Stimulated activated naive CD4-positive, alpha-beta T cell (primary cell): ENCODE measurements around the gene ZNF730.
"Not testable (repeated sequence)": the region's sequence is repeated elsewhere in the genome, so short reads cannot be mapped to it uniquely, and the experiment has no call there.

Experiments
- DNase-seq, 6 experiments: peaks; one replicate each; lab custom pipeline; 2025; lab: John Stamatoyannopoulos, UW

ZNF730 gene

GRCh38 chr19:23116802-23117571, at the start of gene ZNF730:
ZNF730 (plus strand) TSS chr19:23117025; CDS start chr19:23117174, 149 bp downstream.
- peak in 4 of 6 experiments; percentile 11 to 47 (median 14) for DNase-seq

GRCh38 chr19:23070353-23071146, 46.3 kb upstream of the ZNF730 start:
- DNase-seq = no peak

- no peak for DNase-seq
Measured at GRCh38 chr19:23071147-23071511, 45.7 kb upstream of the ZNF730 start.

- no peak for DNase-seq
Measured at GRCh38 chr19:23075031-23075733, 41.6 kb upstream of the ZNF730 start.

GRCh38 chr19:23077776-23078175, 39.0 kb upstream of the ZNF730 start:
- DNase-seq = not testable (repeated sequence)

- DNase-seq = no peak
Measured at GRCh38 chr19:23093832-23094231, 23.0 kb upstream of the ZNF730 start.

- no peak for DNase-seq
Measured at GRCh38 chr19:23095418-23095817, 21.4 kb upstream of the ZNF730 start.

GRCh38 chr19:23098286-23098685, 18.5 kb upstream of the ZNF730 start:
- no peak for DNase-seq

GRCh38 chr19:23098988-23099387, 17.8 kb upstream of the ZNF730 start:
- DNase-seq = no peak

GRCh38 chr19:23099966-23100365, 16.9 kb upstream of the ZNF730 start:
- no peak for DNase-seq

- no peak for DNase-seq
Measured at GRCh38 chr19:23101241-23101640, 15.6 kb upstream of the ZNF730 start.

GRCh38 chr19:23118400-23118799, 1.6 kb downstream of the ZNF730 start:
- no peak for DNase-seq

- DNase-seq = not testable (repeated sequence)
Measured at GRCh38 chr19:23134211-23134610, 17.4 kb downstream of the ZNF730 start.

GRCh38 chr19:23145617-23146415, 29.0 kb downstream of the ZNF730 start:
- no peak for DNase-seq

- DNase-seq = no peak
Measured at GRCh38 chr19:23160766-23161165, 43.9 kb downstream of the ZNF730 start.

- DNase-seq = not testable (repeated sequence)
Measured at GRCh38 chr19:23168286-23168685, 51.5 kb downstream of the ZNF730 start.

GRCh38 chr19:23183251-23183650, 66.4 kb downstream of the ZNF730 start:
- no peak for DNase-seq

GRCh38 chr19:23190341-23190740, 73.5 kb downstream of the ZNF730 start:
- no peak for DNase-seq
